Coronary artery (tissue), 2 donors: ENCODE data around the gene CNBD2.
"Not testable (repeated sequence)": the region's sequence is repeated elsewhere in the genome, so short reads cannot be mapped to it uniquely, and the experiment has no call there.

ENCODE experiments used
- DNase-seq: peaks from one replicate; pipeline ENCODE4 v3.0.0-alpha.2; 2017; ENCODE audit warnings: low spot score
- H3K27ac ChIP-seq, 2 donors: fragments of 200-600 bp; sonication (generic); one replicate each; pipeline ENCODE4 v1.5.1; 2016 to 2019
- H3K4me3 ChIP-seq: fragments of 200-600 bp; sonication (generic); 2 replicates; pipeline ENCODE4 v1.5.1; 2016; ENCODE audit warnings: mild to moderate bottlenecking, moderate library complexity
- CTCF ChIP-seq: fragments of 200-600 bp; sonication (generic); IDR thresholded peaks from one replicate; pipeline ENCODE4 v1.5.1; 2019; ENCODE audit warnings: antibody characterized with exemption

CNBD2 gene

GRCh38 chr20:36065427-36065998 lies 97.1 kb downstream of the CNBD2 start:
- TF ChIP-seq CTCF, result no peak
- peak; percentile 74 for DNase-seq
- Histone ChIP-seq H3K27ac (peak overlapping the region; percentile 87 to 97), H3K4me3 (peak overlapping the region; percentile 80)

GRCh38 chr20:36066777-36067176 lies 98.4 kb downstream of the CNBD2 start:
- no peak for DNase-seq
- no peak overlapping the region for H3K27ac ChIP-seq
- no peak for TF ChIP-seq CTCF

GRCh38 chr20:36068526-36068925 lies 100.1 kb downstream of the CNBD2 start:
- DNase-seq, H3K27ac ChIP-seq, H3K4me3 ChIP-seq: not testable (repeated sequence)

More at GRCh38 chr20:36066777-36067176, 98.4 kb downstream of the CNBD2 start:
- H3K4me3 ChIP-seq, result no peak overlapping the region

- Histone ChIP-seq H3K4me3 (no peak overlapping the region), H3K27ac (no peak overlapping the region)
- no peak for TF ChIP-seq CTCF
- DNase-seq, result no peak
Measured at GRCh38 chr20:36070451-36070850, 102.1 kb downstream of the CNBD2 start.

- DNase-seq, result no peak
- no peak for TF ChIP-seq CTCF
- Histone ChIP-seq H3K4me3 (no peak overlapping the region), H3K27ac (no peak overlapping the region)
Measured at GRCh38 chr20:36071848-36072247, 103.5 kb downstream of the CNBD2 start.

- no peak for DNase-seq
- Histone ChIP-seq H3K27ac (no peak overlapping the region), H3K4me3 (no peak overlapping the region)
- no peak for TF ChIP-seq CTCF
Measured at GRCh38 chr20:36074983-36075382, 106.6 kb downstream of the CNBD2 start.

GRCh38 chr20:36077762-36078161 lies 109.4 kb downstream of the CNBD2 start:
- not testable (repeated sequence) for DNase-seq, H3K4me3 ChIP-seq, H3K27ac ChIP-seq

- no peak for DNase-seq
- TF ChIP-seq CTCF, result no peak
- no peak overlapping the region for H3K4me3 ChIP-seq
- no peak overlapping the region for H3K27ac ChIP-seq
Measured at GRCh38 chr20:36079486-36079885, 111.1 kb downstream of the CNBD2 start.

- not testable (repeated sequence) for H3K4me3 ChIP-seq, DNase-seq, H3K27ac ChIP-seq
Measured at GRCh38 chr20:36079984-36080383, 111.6 kb downstream of the CNBD2 start.
